Endothelial cell of umbilical vein (primary cell): ENCODE results near the gene NCOA7. TPM values are rescaled to one million over a fixed set of nuclear protein-coding genes. Genes with fewer than 3 reads are reported as not detected.

ENCODE experiments used
- BruUV-seq: library from RNA; stranded (reverse); fragments of 400-500 nt; replicated peaks from 2 replicates; lab custom pipeline; 2021; lab: Mats Ljungman, UMichigan
- CTCF ChIA-PET: fragments of 300-600, 350-600 bp; sonication (Branson Sonifier 250); formaldehyde crosslinking; loops from one replicate; lab custom pipeline; 2021; ENCODE audit warnings: antibody characterized with exemption, inconsistent platforms; lab: Charles Lee
- POLR2A ChIA-PET: fragments of 300-600, 350-600 bp; sonication (Branson Sonifier 250); formaldehyde crosslinking; loops from one replicate; lab custom pipeline; 2021; ENCODE audit warnings: antibody characterized with exemption, inconsistent platforms; lab: Charles Lee
- DNase-seq: peaks from one replicate; pipeline ENCODE4 v3.0.0-alpha.2; 2011; ENCODE audit warnings: low read depth, low spot score
- FAIRE-seq: peaks from 2 replicates; lab custom pipeline; 2011; peaks lifted over from hg19 to GRCh38; lab: Jason Lieb, UNC
- H2AFZ ChIP-seq: 2 replicates; pipeline ENCODE4 v1.6.0; 2012; ENCODE audit warnings: low read depth, low read length, control low read depth, inconsistent platforms
- H3K27ac ChIP-seq: 2 replicates; pipeline ENCODE4 v1.5.1; 2011; ENCODE audit warnings: low read depth, mild to moderate bottlenecking, control low read depth, low read length, moderate library complexity; ENCODE audit not compliant: insufficient read depth
- H3K27me3 ChIP-seq, 2 experiments: 2 replicates each; pipeline versions ENCODE4 v1.6.0 to v1.6.1; 2011; ENCODE audit warnings: low read length in 2 of 2, mixed read lengths in 1 of 2; ENCODE audit not compliant: control insufficient read depth in 2 of 2, insufficient read depth in 2 of 2
- H3K36me3 ChIP-seq, 2 experiments: 2 replicates in 1 of 2; 3 replicates in 1 of 2; pipeline ENCODE4 v1.5.1; 2011; ENCODE audit warnings: low read length in 2 of 2, mild to moderate bottlenecking in 1 of 2, moderate library complexity in 1 of 2; ENCODE audit not compliant: control insufficient read depth in 2 of 2, insufficient read depth in 2 of 2; ENCODE audit errors: extremely low read depth in 1 of 2
- H3K4me1 ChIP-seq: 3 replicates; pipeline ENCODE4 v1.5.1; 2011; ENCODE audit warnings: mild to moderate bottlenecking, low read length; ENCODE audit not compliant: control insufficient read depth, insufficient read depth; ENCODE audit errors: extremely low read depth
- H3K4me2 ChIP-seq: 2 replicates; pipeline ENCODE4 v1.6.1; 2011; ENCODE audit warnings: low read length, control low read depth, mixed read lengths; ENCODE audit not compliant: insufficient read depth
- H3K4me3 ChIP-seq, 3 experiments: fragments of 200-600 bp in 1 of 3; sonication (generic), shearing (Covaris generic) in 1 of 3; replicated peaks in 1 of 3; 2 replicates each; pipeline ENCODE4 v1.5.1; 2011 to 2016; ENCODE audit warnings: control low read depth in 3 of 3, low read length in 3 of 3, mild to moderate bottlenecking in 2 of 3, inconsistent platforms in 1 of 3, low read depth in 1 of 3, moderate library complexity in 1 of 3; ENCODE audit not compliant: insufficient read depth in 1 of 3
- H3K79me2 ChIP-seq: 2 replicates; pipeline ENCODE4 v1.6.0; 2012; ENCODE audit warnings: low read length, inconsistent platforms; ENCODE audit not compliant: control insufficient read depth, insufficient read depth
- H3K9ac ChIP-seq: replicated peaks from 2 replicates; pipeline ENCODE3; 2011; ENCODE audit warnings: low read length, control low read depth; ENCODE audit not compliant: insufficient read depth; ENCODE audit errors: extremely low read depth
- H3K9me1 ChIP-seq: replicated peaks from 3 replicates; pipeline ENCODE4 v1.6.0; 2011; ENCODE audit warnings: mild to moderate bottlenecking, low read length; ENCODE audit not compliant: control insufficient read depth, insufficient read depth; ENCODE audit errors: extremely low read depth
- H3K9me3 ChIP-seq: replicated peaks from 2 replicates; pipeline ENCODE4 v1.5.1; 2012; ENCODE audit warnings: low read length, inconsistent platforms; ENCODE audit not compliant: control insufficient read depth, insufficient read depth
- H4K20me1 ChIP-seq: replicated peaks from 2 replicates; pipeline ENCODE3; 2011; ENCODE audit warnings: mild to moderate bottlenecking, low read length; ENCODE audit not compliant: control insufficient read depth, insufficient read depth; ENCODE audit errors: extremely low read depth
- CTCF ChIP-seq, 2 donors: IDR thresholded peaks; 1 replicate in 1 of 2; 2 replicates in 1 of 2; pipeline ENCODE4 v1.5.1; 2011; ENCODE audit warnings: low read length in 2 of 2, mild to moderate bottlenecking in 2 of 2, moderate library complexity in 2 of 2, control low read depth in 1 of 2, inconsistent platforms in 1 of 2, low read depth in 1 of 2; ENCODE audit not compliant: insufficient read depth in 1 of 2; ENCODE audit errors: extremely low read depth in 1 of 2
- EZH2 ChIP-seq: IDR thresholded peaks from 2 replicates; pipeline ENCODE4 v1.6.1; 2012; ENCODE audit warnings: borderline replicate concordance, low read depth, mild to moderate bottlenecking, moderate library complexity, low read length, inconsistent platforms; ENCODE audit not compliant: severe bottlenecking
- FOS ChIP-seq: IDR thresholded peaks from 2 replicates; pipeline ENCODE4 v1.6.1; 2011; ENCODE audit warnings: mild to moderate bottlenecking, low read length, moderate library complexity, borderline replicate concordance; ENCODE audit not compliant: insufficient read depth
- GATA2 ChIP-seq: IDR thresholded peaks from 2 replicates; pipeline ENCODE4 v1.7.0; 2011; ENCODE audit warnings: low read depth, mild to moderate bottlenecking, moderate library complexity, mixed read lengths, low read length; ENCODE audit not compliant: insufficient read length, insufficient read depth
- JUN ChIP-seq: IDR thresholded peaks from 2 replicates; pipeline ENCODE4 v1.6.1; 2011; ENCODE audit warnings: borderline replicate concordance, low read depth; ENCODE audit not compliant: insufficient read length, insufficient read depth
- MYC ChIP-seq: IDR thresholded peaks from one replicate; pipeline ENCODE4 v1.6.1; 2011; ENCODE audit warnings: mild to moderate bottlenecking, low read depth, low read length
- POLR2A ChIP-seq: IDR thresholded peaks from 2 replicates; pipeline ENCODE4 v1.6.1; 2012; ENCODE audit warnings: low read depth, mild to moderate bottlenecking, control low read depth, low read length
- POLR2AphosphoS5 ChIP-seq: IDR thresholded peaks from 2 replicates; pipeline ENCODE4 v1.6.1; 2012; ENCODE audit warnings: low read depth, mild to moderate bottlenecking, control low read depth, low read length, moderate library complexity; ENCODE audit not compliant: insufficient read depth
- dilution Hi-C: fragments of 300-500 bp; cut with MboI; formaldehyde crosslinking; loops from one replicate; pipeline ENCODE4 v1.15.0; 2019; ENCODE audit warnings: low sequenced_read_pairs; ENCODE audit not compliant: extremely low pct_ligation_motif_present
- intact Hi-C: fragments of 100-400 bp; cut with micrococcal nuclease; formaldehyde crosslinking; loops from one replicate; pipeline ENCODE4 v1.10.0; 2022
- polyA plus RNA-seq, 4 experiments: library from polyadenylated mRNA; depleted of rRNA in 3 of 4; stranded (reverse) in 3 of 4; unstranded in 1 of 4; fragments of >200 nt; gene quantifications; 2 replicates each; pipeline versions ENCODE4 v1.2.1 to v1.2.3, GENCODE V29; 2011 to 2012; ENCODE audit warnings: missing spikeins in 1 of 4
- total RNA-seq: library from RNA; stranded (reverse); gene quantifications from 2 replicates; pipeline ENCODE4 v1.2.3, GENCODE V29; 2021
- TF ChIP-seq, protein P1 (sequence below): IDR thresholded peaks from 2 replicates; pipeline ENCODE4 v1.6.1; 2011; ENCODE audit not compliant: insufficient read depth, insufficient read length

Gene NCOA7
- total and polyA plus RNA-seq, 2 donors (not counting 3 experiments of a cell fraction or from before 2014, with no cell fraction given) = 27.7 to 71.2 TPM

DNA sequence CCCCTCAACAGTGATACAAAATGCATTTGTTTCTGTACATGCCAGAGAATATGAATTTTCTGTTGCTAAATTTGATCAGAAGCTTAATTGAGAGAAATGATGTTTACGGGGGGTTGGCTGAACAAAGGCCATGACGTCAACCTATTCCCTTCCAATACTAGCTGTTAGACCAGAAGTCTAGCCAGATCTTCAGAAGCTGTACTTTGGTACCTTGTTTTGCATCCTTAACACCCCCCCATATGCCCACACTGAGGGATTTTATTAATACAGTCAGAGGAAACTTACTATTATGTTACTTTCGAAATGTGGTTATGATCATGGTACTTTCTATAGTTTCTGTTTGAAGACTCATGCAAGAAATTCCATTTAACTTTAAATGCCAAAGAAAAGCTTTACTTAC is 3.1 kb downstream of the NCOA7 start:
- Histone ChIP-seq H3K9ac (peak overlapping the region; percentile 84), H3K79me2 (peaks cover 59% of the 10 kb centered on the region), H3K27me3 (no peaks in the 10 kb centered on the region), H3K9me1 (no peaks in the 10 kb centered on the region), H3K4me2 (peak overlapping the region; percentile 98), H3K9me3 (no peaks in the 10 kb centered on the region), H3K36me3 (no peaks in the 10 kb centered on the region), H3K4me1 (peaks cover 43% of the 10 kb centered on the region), H4K20me1 (no peaks in the 10 kb centered on the region), H3K27ac (peak overlapping the region; percentile 81), H2AFZ (no peak overlapping the region), H3K4me3 (peak overlapping the region in 2 of 3 experiments; percentile 9 to 96)
- POLR2A ChIA-PET = no interaction called here
- no peak for FAIRE-seq
- no peak for TF ChIP-seq POLR2AphosphoS5
- TF ChIP-seq CTCF (IDR thresholded peaks at IDR 0.05; ENCODE audit: extremely low read depth in 1 of 2, insufficient read depth in 1 of 2, low read depth in 1 of 2, low read length in 2 of 2) = no peak
- TF ChIP-seq, protein P1, sequence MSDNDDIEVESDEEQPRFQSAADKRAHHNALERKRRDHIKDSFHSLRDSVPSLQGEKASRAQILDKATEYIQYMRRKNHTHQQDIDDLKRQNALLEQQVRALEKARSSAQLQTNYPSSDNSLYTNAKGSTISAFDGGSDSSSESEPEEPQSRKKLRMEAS = no peak
- no peak for TF ChIP-seq GATA2
- TF ChIP-seq MYC = no peak
- no peak for TF ChIP-seq FOS
- no peak for TF ChIP-seq JUN
- no peak for TF ChIP-seq EZH2
- no peak for TF ChIP-seq POLR2A
- CTCF ChIA-PET = interaction anchor here (0.8 to 11.1 kb wide), 8 partner anchors 11 to 180 kb away, joined by 3 to 138 read pairs (median 26); partner anchors contain the start of gene HINT3
- intact Hi-C loops (loop anchor here (1.0 to 5.0 kb wide), 5 partner anchors 9 to 113 kb away; no protein-coding TSS in a partner anchor), dilution Hi-C loops (no loop called here)
- peak; percentile 88 for DNase-seq
- BruUV-seq = no TSS peak
